Epithelial cell of esophagus (primary cell): ENCODE data around the gene MFN2.

ENCODE experiments used
- DNase-seq: peaks from one replicate; pipeline ENCODE4 v3.0.0; 2010; ENCODE audit warnings: low read depth
- H3K4me3 ChIP-seq: 2 replicates; pipeline ENCODE4 v1.5.1; 2011; ENCODE audit warnings: mild to moderate bottlenecking, low read length, control low read depth
- TF ChIP-seq, protein P1 (sequence below): IDR thresholded peaks from 2 replicates; pipeline ENCODE4 v1.5.1; 2011; ENCODE audit warnings: low read depth, mild to moderate bottlenecking, low read length, control low read depth, inconsistent platforms; ENCODE audit not compliant: insufficient read depth; ENCODE audit errors: missing control alignments

Gene MFN2

DNA sequence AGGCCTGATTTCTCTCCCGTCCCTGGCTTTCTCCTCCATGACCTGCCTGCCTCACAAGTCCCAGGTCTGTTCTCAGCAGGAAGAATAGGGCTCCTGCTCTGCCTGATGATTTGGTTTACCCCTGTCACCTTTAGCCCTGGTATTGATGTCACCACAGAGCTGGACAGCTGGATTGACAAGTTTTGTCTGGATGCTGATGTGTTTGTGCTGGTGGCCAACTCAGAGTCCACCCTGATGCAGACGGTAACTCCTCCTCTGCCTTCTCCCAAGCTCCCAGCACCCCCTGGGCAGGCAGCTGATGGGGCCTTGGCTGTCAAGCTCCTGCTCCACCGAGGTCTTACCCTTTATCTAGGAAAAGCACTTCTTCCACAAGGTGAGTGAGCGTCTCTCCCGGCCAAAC lies 18.4 kb downstream of the MFN2 start:
- H3K4me3 ChIP-seq = no peak overlapping the region
- TF ChIP-seq, protein P1, sequence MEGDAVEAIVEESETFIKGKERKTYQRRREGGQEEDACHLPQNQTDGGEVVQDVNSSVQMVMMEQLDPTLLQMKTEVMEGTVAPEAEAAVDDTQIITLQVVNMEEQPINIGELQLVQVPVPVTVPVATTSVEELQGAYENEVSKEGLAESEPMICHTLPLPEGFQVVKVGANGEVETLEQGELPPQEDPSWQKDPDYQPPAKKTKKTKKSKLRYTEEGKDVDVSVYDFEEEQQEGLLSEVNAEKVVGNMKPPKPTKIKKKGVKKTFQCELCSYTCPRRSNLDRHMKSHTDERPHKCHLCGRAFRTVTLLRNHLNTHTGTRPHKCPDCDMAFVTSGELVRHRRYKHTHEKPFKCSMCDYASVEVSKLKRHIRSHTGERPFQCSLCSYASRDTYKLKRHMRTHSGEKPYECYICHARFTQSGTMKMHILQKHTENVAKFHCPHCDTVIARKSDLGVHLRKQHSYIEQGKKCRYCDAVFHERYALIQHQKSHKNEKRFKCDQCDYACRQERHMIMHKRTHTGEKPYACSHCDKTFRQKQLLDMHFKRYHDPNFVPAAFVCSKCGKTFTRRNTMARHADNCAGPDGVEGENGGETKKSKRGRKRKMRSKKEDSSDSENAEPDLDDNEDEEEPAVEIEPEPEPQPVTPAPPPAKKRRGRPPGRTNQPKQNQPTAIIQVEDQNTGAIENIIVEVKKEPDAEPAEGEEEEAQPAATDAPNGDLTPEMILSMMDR = no peak
- no peak for DNase-seq

DNA sequence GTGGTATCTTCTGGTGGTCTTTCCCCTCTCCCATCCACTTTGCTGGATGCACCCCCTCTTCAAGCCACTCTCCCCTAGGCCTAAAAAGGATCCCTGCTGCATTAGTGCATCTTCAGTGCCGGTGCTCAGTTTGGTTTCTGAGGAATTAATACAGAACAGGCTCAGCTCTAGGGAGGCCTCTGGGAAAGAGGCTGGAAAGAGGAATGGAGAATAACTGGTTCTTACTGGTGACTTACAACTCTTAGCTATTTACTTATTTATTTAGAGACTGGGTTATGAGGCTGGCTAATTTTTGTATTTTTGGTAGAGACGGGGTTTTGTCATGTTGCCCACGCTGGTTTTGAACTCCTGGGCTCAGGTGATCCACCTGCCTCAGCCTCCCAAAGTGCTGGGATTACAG lies 19.0 kb downstream of the MFN2 start:
- H3K4me3 ChIP-seq = no peak overlapping the region
- TF ChIP-seq, protein P1 = no peak
- no peak for DNase-seq

DNA sequence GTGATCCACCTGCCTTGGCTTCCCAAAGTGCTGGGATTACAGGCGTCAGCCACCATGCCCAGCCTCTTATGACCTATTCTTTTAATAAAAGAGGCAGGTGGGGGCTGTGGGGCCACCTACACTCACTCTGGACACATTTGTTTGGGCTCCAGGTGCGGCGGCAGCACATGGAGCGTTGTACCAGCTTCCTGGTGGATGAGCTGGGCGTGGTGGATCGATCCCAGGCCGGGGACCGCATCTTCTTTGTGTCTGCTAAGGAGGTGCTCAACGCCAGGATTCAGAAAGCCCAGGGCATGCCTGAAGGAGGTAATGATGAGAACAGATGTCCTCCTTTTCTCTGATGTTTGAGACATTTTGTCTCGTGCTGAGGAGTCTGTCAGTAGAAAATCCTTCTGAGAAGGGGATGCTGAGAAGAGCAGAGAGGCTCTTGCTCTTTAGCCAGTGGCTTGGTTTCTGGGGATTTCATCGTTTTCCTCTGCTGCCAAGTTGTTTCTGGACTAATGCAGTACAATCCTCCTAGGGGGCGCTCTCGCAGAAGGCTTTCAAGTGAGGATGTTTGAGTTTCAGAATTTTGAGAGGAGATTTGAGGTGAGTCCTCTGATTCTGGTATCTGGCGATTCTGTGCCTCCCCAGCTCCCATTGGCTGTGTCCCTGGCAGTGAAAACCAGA lies 21.1 kb downstream of the MFN2 start:
- no peak overlapping the region for H3K4me3 ChIP-seq
- TF ChIP-seq, protein P1 = peak; percentile 7
- DNase-seq = no peak

DNA sequence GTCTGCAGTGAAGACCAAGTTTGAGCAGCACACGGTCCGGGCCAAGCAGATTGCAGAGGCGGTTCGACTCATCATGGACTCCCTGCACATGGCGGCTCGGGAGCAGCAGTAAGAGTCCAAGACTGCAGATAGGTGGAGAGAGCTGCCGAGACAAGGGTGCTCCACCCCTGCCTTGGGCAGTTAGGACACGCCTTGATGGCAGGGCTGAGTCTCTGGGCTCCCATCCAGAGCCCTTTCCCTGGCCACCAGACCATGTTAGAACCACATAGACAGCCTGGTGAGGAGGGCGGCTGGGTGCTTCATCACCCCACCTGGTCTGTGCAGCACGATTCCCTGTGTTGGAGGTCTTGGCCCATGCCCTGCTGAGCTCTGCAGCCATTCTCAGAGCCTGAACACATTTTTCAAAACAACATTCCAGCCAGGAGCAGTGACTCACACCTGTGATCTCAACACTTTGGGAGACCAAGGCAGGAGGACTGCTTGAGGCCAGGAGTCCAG lies 21.8 kb downstream of the MFN2 start:
- no peak overlapping the region for H3K4me3 ChIP-seq
- peak; percentile 61 for DNase-seq
- TF ChIP-seq, protein P1 = no peak

DNA sequence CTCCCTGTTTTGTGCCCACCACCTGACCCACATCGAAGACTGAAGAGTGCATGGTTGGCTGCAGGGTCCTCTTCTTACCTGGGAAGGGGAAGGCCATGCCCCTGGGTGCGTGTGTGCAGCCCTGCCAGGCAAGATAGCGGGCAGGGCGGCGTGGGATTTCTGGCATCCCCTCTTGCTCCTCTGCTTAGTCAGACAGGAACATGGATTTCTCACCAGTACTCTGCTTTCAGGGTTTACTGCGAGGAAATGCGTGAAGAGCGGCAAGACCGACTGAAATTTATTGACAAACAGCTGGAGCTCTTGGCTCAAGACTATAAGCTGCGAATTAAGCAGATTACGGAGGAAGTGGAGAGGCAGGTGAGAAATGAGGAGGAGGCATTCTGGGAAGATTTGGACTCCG lies 23.5 kb downstream of the MFN2 start:
- TF ChIP-seq, protein P1 = no peak
- H3K4me3 ChIP-seq = no peak overlapping the region
- no peak for DNase-seq

DNA sequence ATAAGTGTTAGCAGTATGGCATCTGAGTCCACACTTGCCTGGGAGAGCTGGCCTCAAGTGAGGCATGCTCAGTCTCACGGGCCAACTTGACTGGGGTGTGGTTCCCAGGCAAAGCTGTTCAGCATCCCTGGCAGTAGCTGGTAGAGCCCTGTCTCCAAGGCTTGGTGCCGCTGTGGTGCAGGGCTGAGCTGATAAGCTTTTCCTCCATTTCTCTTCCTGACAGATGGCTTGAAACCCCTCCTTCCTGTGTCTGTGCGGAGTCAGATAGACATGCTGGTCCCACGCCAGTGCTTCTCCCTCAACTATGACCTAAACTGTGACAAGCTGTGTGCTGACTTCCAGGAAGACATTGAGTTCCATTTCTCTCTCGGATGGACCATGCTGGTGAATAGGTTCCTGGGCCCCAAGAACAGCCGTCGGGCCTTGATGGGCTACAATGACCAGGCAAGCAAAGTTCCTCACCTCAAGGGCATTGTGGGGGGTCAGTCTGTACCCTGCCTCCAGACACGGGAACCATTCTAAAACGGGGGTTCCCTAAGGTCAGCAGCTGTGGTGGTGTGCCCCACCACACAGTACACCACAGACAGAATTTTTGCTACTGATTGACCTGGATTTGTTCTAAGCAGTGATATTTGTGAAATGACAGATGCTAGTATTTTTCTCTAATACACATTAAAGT lies 25.4 kb downstream of the MFN2 start:
- TF ChIP-seq, protein P1 = no peak
- no peak for DNase-seq
- no peak overlapping the region for H3K4me3 ChIP-seq
